Adipocyte (in vitro differentiated cells): ENCODE results near the gene ESPL1.

Source experiments
- DNase-seq: peaks from one replicate; pipeline ENCODE4 v3.0.0-alpha.2; 2015; ENCODE audit warnings: low read depth
- H3K27me3 ChIP-seq: replicated peaks from 2 replicates; pipeline ENCODE4 v1.7.0; 2013; ENCODE audit warnings: mild to moderate bottlenecking, low read length, moderate library complexity; ENCODE audit not compliant: control insufficient read depth, insufficient read depth
- H3K36me3 ChIP-seq: 2 replicates; pipeline ENCODE4 v1.7.0; 2013; ENCODE audit warnings: low read length, mild to moderate bottlenecking, moderate library complexity; ENCODE audit not compliant: control insufficient read depth, insufficient read depth, severe bottlenecking
- H3K4me1 ChIP-seq: 2 replicates; pipeline ENCODE4 v1.7.0; 2013; ENCODE audit warnings: mild to moderate bottlenecking, low read length, moderate library complexity; ENCODE audit not compliant: control insufficient read depth, insufficient read depth
- H3K4me3 ChIP-seq: 2 replicates; pipeline ENCODE4 v1.7.0; 2013; ENCODE audit warnings: mild to moderate bottlenecking, low read length, moderate library complexity
- H3K9ac ChIP-seq: 2 replicates; pipeline ENCODE4 v1.7.0; 2013; ENCODE audit warnings: mild to moderate bottlenecking, low read length, moderate library complexity
- H3K9me3 ChIP-seq: 2 replicates; pipeline ENCODE4 v1.7.0; 2013; ENCODE audit warnings: mild to moderate bottlenecking, low read length, moderate library complexity; ENCODE audit not compliant: control insufficient read depth

ESPL1 gene

DNA sequence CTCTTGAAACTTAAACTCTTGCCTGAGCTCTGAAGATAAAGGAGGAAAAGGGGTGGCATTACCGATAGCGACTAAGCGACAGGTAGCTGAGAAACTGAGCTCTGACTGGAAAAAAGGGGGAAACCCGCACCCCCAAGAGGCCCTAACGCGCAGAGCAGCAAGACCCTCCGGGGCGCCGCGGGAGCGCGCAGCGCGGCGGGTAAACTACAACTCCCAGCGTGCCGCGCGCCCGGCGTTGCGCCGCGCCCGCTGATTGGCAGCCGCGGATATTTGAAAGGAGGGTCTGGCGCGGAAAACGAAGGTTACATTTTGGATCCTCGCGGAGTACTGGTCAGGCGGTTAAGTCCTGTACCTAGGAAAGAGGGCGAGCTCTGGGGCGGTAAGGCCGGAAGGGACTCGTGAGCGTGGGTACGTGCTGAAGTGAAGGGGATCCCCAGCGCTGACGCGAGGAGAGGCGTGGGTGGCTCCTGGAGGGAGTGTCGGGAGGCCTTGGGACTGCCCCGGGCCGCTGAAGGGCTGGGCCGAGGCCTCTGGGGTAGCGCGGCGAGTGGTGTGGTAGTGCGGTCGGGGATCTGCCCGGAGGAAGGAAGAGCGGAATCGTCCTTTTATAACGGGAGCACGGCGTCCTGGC lies at the start of gene ESPL1:
Gene ESPL1 (plus strand): TSS at position 301 of the 631 bp plus-strand sequence. CDS start 468 bp downstream, outside the sequence.
- H3K27me3 ChIP-seq, result no peaks in the 10 kb centered on the region
- peak within 1 kb of the TSS; percentile 90 for H3K4me3 ChIP-seq
- no peaks in the 10 kb centered on the region for H3K36me3 ChIP-seq
- peaks cover 7% of the 10 kb centered on the region for H3K4me1 ChIP-seq
- H3K9ac ChIP-seq, result peak within 1 kb of the TSS; percentile 74
- DNase-seq, result peak; percentile 88
- no peaks in the 10 kb centered on the region for H3K9me3 ChIP-seq

- Histone ChIP-seq H3K4me3 (peak overlapping the region; percentile 96), H3K36me3 (peaks cover 14% of the 10 kb centered on the region), H3K27me3 (no peaks in the 10 kb centered on the region), H3K4me1 (peaks cover 35% of the 10 kb centered on the region), H3K9ac (peak overlapping the region; percentile 94), H3K9me3 (no peaks in the 10 kb centered on the region)
- peak; percentile 71 for DNase-seq
These were observed 49.4 kb upstream of the ESPL1 start for GRCh38 chr12:53218551-53219291.

DNA sequence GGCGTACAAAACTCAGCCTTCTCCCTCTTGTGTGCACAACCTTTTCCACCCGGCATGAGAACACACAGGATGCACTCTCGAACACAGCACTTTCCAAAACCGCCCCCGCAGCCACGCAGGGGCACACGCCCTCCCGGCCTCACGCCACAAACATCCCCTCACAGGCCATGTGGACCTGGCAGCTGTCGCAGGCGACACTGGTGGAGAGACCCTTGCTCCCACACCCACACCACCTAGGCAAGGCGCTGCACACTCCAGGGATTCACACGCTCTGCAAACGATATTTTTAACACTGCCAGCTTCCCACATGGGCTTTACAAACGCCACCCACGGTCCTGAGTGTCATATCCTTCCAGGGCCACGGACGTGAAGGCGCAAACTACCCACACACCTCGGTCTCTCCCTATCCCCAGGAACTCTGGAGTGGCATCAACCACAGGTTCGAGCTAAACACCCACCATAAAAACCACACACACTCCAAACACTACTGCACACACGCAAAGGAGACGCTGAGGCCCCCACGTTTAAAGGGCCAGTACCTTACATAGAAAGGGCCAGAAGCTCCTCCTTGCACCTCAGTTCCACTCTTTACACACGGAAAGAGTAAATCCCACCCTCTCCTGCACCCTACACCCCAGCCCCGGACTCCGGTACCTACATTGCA lies 48.7 kb upstream of the ESPL1 start:
- peak overlapping the region; percentile 94 for H3K9ac ChIP-seq
- DNase-seq, result peak; percentile 65
- H3K4me1 ChIP-seq, result peaks cover 42% of the 10 kb centered on the region

DNA sequence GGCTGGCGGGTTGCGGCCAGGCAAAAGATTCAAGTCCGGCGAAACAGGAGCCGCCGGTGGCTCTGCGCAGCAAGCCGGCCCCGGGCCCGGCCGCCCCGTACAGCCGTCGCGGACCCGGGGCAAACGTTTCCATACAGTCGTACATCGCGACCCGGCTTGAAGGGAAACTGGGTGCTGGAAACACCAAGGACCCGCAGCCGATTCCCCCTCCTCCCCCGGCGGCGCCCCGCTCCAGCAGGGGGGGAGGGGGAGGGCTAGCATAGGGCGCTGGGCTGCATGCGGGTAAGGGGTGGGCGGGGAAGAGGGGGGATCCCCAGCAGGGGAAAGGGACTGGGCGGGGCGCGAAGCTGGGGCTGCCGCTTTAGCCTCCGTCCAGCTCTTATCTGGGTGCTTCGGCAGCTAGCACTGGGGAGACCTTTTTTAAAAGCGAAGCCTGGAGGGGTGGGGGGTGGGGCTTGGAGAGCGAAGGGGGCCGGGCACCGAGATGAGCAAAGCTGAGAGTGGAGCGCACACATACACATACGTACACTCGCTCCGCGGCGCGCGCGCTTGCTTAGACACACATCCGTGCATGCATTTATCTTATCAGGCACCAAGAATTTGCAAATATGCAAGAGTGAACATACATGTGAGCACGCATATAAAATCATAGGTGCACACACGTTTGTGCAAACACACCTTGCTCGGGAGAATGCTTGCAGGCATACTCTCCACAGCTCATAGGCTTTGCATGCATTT lies 48.0 kb upstream of the ESPL1 start:
- peak; percentile 82 for DNase-seq
- no peaks in the 10 kb centered on the region for H3K9me3 ChIP-seq
- peak overlapping the region; percentile 96 for H3K4me3 ChIP-seq
- peak overlapping the region; percentile 94 for H3K9ac ChIP-seq
- H3K36me3 ChIP-seq, result peaks cover 2% of the 10 kb centered on the region
- H3K27me3 ChIP-seq, result no peaks in the 10 kb centered on the region
- H3K4me1 ChIP-seq, result peaks cover 47% of the 10 kb centered on the region

More for the DNA sequence above, 48.7 kb upstream of the ESPL1 start:
- Histone ChIP-seq H3K9me3 (no peaks in the 10 kb centered on the region), H3K27me3 (no peaks in the 10 kb centered on the region), H3K4me3 (peak overlapping the region; percentile 96), H3K36me3 (peaks cover 9% of the 10 kb centered on the region)

GRCh38 chr12:53220694-53221202 lies 47.4 kb upstream of the ESPL1 start:
- DNase-seq, result peak; percentile 98
- H3K27me3 ChIP-seq, result no peaks in the 10 kb centered on the region
- no peaks in the 10 kb centered on the region for H3K36me3 ChIP-seq
- no peaks in the 10 kb centered on the region for H3K9me3 ChIP-seq
- peak overlapping the region; percentile 96 for H3K4me3 ChIP-seq
- H3K9ac ChIP-seq, result peak overlapping the region; percentile 99
- peaks cover 49% of the 10 kb centered on the region for H3K4me1 ChIP-seq

- no peaks in the 10 kb centered on the region for H3K9me3 ChIP-seq
- peaks cover 49% of the 10 kb centered on the region for H3K4me1 ChIP-seq
- H3K36me3 ChIP-seq, result no peaks in the 10 kb centered on the region
- H3K4me3 ChIP-seq, result peak overlapping the region; percentile 90
- peak overlapping the region; percentile 99 for H3K9ac ChIP-seq
- H3K27me3 ChIP-seq, result no peaks in the 10 kb centered on the region
- DNase-seq, result peak; percentile 89
These were observed 46.7 kb upstream of the ESPL1 start for GRCh38 chr12:53221203-53222080.

- H3K36me3 ChIP-seq, result no peaks in the 10 kb centered on the region
- peak overlapping the region; percentile 59 for H3K4me3 ChIP-seq
- no peaks in the 10 kb centered on the region for H3K27me3 ChIP-seq
- H3K9ac ChIP-seq, result peak overlapping the region; percentile 85
- H3K4me1 ChIP-seq, result peaks cover 42% of the 10 kb centered on the region
- DNase-seq, result peak; percentile 80
- H3K9me3 ChIP-seq, result no peaks in the 10 kb centered on the region
These were observed 45.9 kb upstream of the ESPL1 start for GRCh38 chr12:53222170-53222721.

GRCh38 chr12:53222806-53223261 lies 45.3 kb upstream of the ESPL1 start:
- no peaks in the 10 kb centered on the region for H3K27me3 ChIP-seq
- peak overlapping the region; percentile 29 for H3K9ac ChIP-seq
- no peaks in the 10 kb centered on the region for H3K36me3 ChIP-seq
- no peak overlapping the region for H3K4me3 ChIP-seq
- H3K4me1 ChIP-seq, result peaks cover 36% of the 10 kb centered on the region
- H3K9me3 ChIP-seq, result no peaks in the 10 kb centered on the region
- peak; percentile 56 for DNase-seq

GRCh38 chr12:53223389-53224060 lies 44.6 kb upstream of the ESPL1 start:
- Histone ChIP-seq H3K27me3 (no peaks in the 10 kb centered on the region), H3K4me3 (peak overlapping the region; percentile 29), H3K9me3 (no peaks in the 10 kb centered on the region), H3K36me3 (no peaks in the 10 kb centered on the region), H3K9ac (peak overlapping the region; percentile 77), H3K4me1 (peaks cover 29% of the 10 kb centered on the region)
- peak; percentile 85 for DNase-seq
